Panc1 (cell line): ENCODE measurements around the gene DOK5.

Source experiments
- TF ChIP-seq, protein P1 (sequence below): fragments of 450-650 bp; IDR thresholded peaks from 2 replicates; pipeline ENCODE4 v1.5.1; 2017; ENCODE audit warnings: mild to moderate bottlenecking
- TF ChIP-seq, protein P2 (sequence below), 2 experiments: IDR thresholded peaks; 2 replicates each; pipeline ENCODE4 v1.6.1; 2011 to 2012; ENCODE audit warnings: low read depth in 2 of 2, control low read depth in 1 of 2, low read length in 1 of 2, mild to moderate bottlenecking in 1 of 2, moderate library complexity in 1 of 2; ENCODE audit not compliant: insufficient read depth in 1 of 2

DNA sequence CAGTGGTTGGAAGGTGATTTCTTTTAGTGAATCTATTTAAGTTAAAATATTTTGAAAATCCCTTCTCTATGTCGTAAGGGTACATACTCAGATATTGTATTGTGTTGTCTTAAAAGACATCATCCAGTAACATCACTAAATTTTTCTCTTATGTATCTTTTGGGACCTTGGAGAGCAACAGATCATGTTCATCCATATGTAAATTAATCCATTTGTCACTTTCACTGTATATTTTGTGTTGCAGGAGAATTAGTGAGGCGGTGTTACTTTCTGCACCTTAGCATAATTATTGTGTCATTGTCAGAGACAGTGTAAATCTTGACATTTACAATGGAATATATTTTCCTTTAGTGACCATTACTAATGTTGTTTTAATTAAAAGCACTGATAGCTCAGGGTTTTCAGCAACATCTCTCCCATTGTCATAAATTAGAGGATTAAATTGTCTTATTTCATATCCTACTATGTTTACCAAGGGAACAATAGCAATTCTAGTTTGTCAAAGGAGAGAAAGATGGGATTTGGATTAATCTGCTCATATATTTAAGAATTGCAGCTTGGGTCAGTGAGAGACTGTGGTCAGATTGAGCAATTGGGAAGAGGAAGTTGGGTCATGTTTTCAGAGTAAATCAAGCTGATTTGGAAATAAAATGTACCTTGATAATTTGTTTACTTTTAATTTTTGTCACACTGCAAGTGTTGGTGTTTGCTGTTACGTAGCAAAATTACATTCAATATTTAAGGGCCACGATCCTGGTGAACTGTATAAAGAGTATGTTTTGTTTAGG lies 22.7 kb downstream of the DOK5 start:
- TF ChIP-seq, protein P1, sequence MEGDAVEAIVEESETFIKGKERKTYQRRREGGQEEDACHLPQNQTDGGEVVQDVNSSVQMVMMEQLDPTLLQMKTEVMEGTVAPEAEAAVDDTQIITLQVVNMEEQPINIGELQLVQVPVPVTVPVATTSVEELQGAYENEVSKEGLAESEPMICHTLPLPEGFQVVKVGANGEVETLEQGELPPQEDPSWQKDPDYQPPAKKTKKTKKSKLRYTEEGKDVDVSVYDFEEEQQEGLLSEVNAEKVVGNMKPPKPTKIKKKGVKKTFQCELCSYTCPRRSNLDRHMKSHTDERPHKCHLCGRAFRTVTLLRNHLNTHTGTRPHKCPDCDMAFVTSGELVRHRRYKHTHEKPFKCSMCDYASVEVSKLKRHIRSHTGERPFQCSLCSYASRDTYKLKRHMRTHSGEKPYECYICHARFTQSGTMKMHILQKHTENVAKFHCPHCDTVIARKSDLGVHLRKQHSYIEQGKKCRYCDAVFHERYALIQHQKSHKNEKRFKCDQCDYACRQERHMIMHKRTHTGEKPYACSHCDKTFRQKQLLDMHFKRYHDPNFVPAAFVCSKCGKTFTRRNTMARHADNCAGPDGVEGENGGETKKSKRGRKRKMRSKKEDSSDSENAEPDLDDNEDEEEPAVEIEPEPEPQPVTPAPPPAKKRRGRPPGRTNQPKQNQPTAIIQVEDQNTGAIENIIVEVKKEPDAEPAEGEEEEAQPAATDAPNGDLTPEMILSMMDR, result no peak
- TF ChIP-seq, protein P2, sequence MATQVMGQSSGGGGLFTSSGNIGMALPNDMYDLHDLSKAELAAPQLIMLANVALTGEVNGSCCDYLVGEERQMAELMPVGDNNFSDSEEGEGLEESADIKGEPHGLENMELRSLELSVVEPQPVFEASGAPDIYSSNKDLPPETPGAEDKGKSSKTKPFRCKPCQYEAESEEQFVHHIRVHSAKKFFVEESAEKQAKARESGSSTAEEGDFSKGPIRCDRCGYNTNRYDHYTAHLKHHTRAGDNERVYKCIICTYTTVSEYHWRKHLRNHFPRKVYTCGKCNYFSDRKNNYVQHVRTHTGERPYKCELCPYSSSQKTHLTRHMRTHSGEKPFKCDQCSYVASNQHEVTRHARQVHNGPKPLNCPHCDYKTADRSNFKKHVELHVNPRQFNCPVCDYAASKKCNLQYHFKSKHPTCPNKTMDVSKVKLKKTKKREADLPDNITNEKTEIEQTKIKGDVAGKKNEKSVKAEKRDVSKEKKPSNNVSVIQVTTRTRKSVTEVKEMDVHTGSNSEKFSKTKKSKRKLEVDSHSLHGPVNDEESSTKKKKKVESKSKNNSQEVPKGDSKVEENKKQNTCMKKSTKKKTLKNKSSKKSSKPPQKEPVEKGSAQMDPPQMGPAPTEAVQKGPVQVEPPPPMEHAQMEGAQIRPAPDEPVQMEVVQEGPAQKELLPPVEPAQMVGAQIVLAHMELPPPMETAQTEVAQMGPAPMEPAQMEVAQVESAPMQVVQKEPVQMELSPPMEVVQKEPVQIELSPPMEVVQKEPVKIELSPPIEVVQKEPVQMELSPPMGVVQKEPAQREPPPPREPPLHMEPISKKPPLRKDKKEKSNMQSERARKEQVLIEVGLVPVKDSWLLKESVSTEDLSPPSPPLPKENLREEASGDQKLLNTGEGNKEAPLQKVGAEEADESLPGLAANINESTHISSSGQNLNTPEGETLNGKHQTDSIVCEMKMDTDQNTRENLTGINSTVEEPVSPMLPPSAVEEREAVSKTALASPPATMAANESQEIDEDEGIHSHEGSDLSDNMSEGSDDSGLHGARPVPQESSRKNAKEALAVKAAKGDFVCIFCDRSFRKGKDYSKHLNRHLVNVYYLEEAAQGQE (IDR thresholded peaks at IDR 0.05; ENCODE audit: insufficient read depth in 1 of 2, low read depth in 2 of 2, low read length in 1 of 2), result 0 out of 4 replicates have a peak, but pooled peaks of 1 of the 2 experiments have one; percentile 36
